Stimulated activated CD4-positive, alpha-beta T cell treated with anti-CD3 and anti-CD28 coated beads, TNF-alpha, amount 100 ng/mL, for 48 hours (primary cell): ENCODE results near the gene PACRG.

Experiments used
- DNase-seq, 3 donors: peaks; one replicate each; pipeline ENCODE4 v3.0.0-alpha.2; 2020; ENCODE audit warnings: low read depth in 3 of 3

Gene PACRG

GRCh38 chr6:163199371-163199770 is 471.6 kb downstream of the PACRG start:
- DNase-seq = no peak

GRCh38 chr6:163200289-163200688 is 472.5 kb downstream of the PACRG start:
- DNase-seq = no peak

GRCh38 chr6:163200694-163201093 is 472.9 kb downstream of the PACRG start:
- DNase-seq = no peak

- DNase-seq = no peak
Observed at GRCh38 chr6:163201855-163202254, 474.1 kb downstream of the PACRG start.

- DNase-seq = no peak
Observed at GRCh38 chr6:163206196-163206595, 478.4 kb downstream of the PACRG start.

GRCh38 chr6:163207431-163208383 is 479.9 kb downstream of the PACRG start:
- DNase-seq = no peak

- DNase-seq = no peak
Observed at GRCh38 chr6:163209005-163209404, 481.2 kb downstream of the PACRG start.

DNA sequence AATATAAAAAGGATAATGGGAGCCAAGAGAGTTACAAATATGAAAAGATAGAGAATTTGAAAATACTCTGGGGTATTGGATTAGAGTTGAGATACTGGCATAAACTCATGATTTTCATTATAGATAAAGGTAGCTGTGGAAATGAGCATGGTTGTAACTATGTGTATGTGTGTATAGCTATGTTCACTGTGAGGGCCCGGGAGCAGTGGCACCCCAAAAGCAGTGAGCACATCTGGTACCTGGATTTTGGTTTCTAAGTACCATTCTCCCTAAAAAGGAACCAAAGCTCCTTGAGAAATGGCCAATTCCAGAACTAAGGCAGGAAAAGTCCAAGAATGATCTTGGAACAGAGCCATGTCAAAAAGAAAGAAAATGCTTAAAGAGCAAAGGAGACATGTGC is 484.3 kb downstream of the PACRG start:
- DNase-seq = no peak

GRCh38 chr6:163214259-163214658 is 486.5 kb downstream of the PACRG start:
- no peak for DNase-seq

GRCh38 chr6:163218361-163218894 is 490.7 kb downstream of the PACRG start:
- no peak for DNase-seq

- DNase-seq = no peak
Observed at GRCh38 chr6:163226181-163226835, 498.5 kb downstream of the PACRG start.

GRCh38 chr6:163226836-163227485 is 499.2 kb downstream of the PACRG start:
- no peak for DNase-seq

GRCh38 chr6:163228041-163228440 is 500.3 kb downstream of the PACRG start:
- no peak for DNase-seq

DNA sequence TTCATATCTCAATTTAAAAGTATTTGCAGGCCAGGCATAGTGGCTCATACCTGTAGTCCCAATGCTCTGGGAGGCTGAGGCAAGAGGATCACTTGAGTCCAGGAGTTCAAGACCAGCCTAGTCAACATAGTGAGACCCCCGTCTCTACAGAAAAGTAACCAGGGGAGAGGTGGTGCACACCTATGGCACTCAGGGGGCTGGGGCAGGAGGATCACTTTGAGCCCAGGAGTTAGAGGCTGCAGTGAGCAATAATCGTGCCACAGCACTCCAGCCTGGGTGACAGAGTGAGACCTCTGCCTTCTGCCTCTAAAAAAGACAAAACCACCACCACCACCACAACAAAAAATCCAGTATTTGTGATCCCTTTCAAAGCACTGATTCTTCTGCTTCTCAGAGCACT is 501.3 kb downstream of the PACRG start:
- no peak for DNase-seq

GRCh38 chr6:163230901-163231300 is 503.1 kb downstream of the PACRG start:
- no peak for DNase-seq

DNA sequence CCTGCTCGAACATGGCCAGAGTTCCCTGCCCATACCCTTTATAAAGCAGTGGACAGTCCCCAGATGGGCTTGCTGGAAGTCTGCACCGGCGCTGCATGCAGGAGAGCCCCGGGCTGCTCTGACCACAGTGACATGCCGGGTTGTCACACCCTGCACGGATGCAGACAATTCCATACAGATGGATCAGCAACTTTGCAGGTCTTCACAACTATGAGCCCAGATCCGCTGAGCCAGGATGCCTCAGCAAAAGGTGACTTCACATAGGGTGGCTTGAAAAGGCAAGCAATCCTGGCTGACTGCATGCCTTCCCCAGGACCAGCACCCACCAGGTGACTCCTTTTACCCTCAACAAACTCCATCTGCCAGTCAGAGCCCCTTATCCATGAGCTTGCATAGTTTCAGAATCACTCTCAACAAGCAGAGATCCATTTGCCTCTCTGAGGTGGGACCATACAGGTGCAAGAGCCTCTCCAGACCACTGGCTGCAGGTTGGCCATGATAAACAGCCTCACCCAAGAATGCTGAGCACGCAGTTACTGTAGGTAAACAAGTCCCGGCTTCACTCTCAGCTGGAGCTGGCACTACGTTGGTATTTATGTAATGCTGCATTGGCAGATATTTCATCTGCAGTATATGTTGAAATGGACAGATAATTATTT is 503.7 kb downstream of the PACRG start:
- DNase-seq = no peak

GRCh38 chr6:163232015-163232523 is 504.3 kb downstream of the PACRG start:
- no peak for DNase-seq

GRCh38 chr6:163232649-163233048 is 504.9 kb downstream of the PACRG start:
- DNase-seq = no peak

DNA sequence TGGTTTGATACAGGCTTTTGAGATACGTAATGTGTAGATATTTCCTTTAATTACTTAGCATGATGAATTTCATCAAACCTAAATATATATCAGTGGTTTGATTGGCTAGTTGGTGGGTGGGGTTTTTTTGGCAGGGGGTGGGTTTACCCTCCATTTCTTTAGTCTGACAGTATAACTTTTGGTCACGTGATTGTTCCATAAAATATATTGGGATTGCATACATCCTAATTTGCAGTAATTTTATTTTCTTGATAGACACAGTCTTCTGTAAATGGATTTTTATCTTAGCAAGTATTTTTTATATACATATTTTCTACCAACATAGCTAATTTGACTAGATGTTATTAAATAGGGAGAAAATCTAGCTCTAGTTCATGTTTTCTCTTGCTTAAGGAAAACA is 509.3 kb downstream of the PACRG start:
- no peak for DNase-seq

- DNase-seq = no peak
Observed at GRCh38 chr6:163239572-163240340, 512.0 kb downstream of the PACRG start.

DNA sequence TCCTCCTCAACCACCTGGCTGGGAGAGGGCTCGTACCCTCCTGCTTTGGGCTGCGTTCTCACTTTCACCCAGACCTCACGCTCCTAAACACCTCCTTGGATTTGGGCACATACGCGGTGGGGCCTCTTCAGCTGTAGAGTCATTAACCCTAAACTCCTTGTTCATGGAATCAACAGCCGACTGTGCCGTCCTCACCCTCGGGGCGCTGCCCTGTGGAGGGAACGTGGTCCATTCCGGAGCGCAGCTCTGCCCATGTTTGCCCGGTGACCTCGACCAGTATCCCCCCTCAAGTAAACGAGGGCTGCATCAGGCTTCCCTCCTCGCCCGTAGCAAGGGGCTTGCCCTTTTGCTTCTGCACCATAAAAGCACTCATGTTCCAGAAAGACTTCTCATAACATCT is 512.8 kb downstream of the PACRG start:
- no peak for DNase-seq
